OCI-LY3 (cell line): Measurements from ENCODE around the gene LGMN.

Experiments used
- EZH2phosphoT487 ChIP-seq: fragments of 200-600 bp; shearing (Covaris generic); IDR thresholded peaks from 2 replicates; pipeline ENCODE4 v1.6.1; 2018; ENCODE audit warnings: antibody characterized with exemption, mixed run types, low read depth
- TF ChIP-seq, protein P1 (sequence below): fragments of 200-600, 300-600 bp; sonication (generic); IDR thresholded peaks from 2 replicates; pipeline ENCODE4 v1.5.1; 2014; ENCODE audit warnings: antibody characterized with exemption, low read length, low read depth

DNA sequence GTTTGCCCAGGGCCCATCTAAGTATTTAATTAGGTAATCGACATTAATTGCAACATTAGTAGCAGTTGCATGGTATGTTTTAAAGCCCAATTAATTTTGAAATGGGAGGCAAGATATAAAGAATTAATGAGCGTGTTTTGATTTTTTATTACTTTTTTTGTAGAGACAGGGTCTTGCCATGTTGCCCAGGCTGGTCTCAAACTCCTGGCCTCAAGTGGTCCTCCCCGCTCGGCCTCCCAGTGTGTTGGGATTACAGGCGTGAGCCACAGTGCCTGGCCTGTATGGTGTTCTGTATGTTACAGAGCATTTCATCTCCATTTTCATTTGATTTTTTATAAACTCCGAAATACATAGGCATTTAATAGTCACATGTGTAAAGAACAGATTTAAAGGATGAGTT, 46.5 kb upstream of the LGMN start:
- TF ChIP-seq EZH2phosphoT487, result no peak
- TF ChIP-seq, protein P1, sequence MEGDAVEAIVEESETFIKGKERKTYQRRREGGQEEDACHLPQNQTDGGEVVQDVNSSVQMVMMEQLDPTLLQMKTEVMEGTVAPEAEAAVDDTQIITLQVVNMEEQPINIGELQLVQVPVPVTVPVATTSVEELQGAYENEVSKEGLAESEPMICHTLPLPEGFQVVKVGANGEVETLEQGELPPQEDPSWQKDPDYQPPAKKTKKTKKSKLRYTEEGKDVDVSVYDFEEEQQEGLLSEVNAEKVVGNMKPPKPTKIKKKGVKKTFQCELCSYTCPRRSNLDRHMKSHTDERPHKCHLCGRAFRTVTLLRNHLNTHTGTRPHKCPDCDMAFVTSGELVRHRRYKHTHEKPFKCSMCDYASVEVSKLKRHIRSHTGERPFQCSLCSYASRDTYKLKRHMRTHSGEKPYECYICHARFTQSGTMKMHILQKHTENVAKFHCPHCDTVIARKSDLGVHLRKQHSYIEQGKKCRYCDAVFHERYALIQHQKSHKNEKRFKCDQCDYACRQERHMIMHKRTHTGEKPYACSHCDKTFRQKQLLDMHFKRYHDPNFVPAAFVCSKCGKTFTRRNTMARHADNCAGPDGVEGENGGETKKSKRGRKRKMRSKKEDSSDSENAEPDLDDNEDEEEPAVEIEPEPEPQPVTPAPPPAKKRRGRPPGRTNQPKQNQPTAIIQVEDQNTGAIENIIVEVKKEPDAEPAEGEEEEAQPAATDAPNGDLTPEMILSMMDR, result no peak
